Measurements from ENCODE around the gene RALGAPA2. TPM values are rescaled to one million over a fixed set of nuclear protein-coding genes. Genes with fewer than 3 reads are reported as not detected.

The RALGAPA2 gene
- total RNA-seq, 2 experiments from 2014 or later, result 20.2 to 26.4 TPM

DNA sequence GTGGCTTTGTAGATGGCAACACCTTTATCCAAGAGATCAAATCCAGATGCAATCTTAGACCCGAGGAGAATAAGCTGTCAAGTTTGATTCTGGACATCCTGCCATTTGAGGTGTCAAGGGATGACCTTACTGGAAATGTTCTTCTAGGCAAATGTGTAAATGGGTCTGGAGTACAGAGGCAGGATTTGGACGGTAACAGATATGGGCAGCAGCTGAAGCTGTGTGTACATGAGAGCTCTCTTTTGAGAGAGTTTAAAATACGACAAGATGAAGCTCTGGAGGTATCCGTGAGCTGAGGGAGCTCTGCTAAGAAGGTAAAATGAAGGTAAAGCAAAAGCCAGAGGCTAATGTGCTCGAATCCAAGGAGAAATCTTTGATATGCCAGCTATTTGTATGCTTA, 56.6 kb downstream of the RALGAPA2 start:
- Mint-ChIP-seq H3K4me1 (no peaks in the 10 kb centered on the region), H3K4me3 (no peak overlapping the region), H3K27ac (no peak overlapping the region), H3K27me3 (no peaks in the 10 kb centered on the region), H3K9me3 (ENCODE audit: low read depth) (no peaks in the 10 kb centered on the region), H3K36me3 (ENCODE audit: low read depth) (peaks cover 8% of the 10 kb centered on the region)
- ATAC-seq (no peak), DNase-seq (no peak)
- ChIA-PET POLR2A (no interaction called here), CTCF (interaction anchor here (1.3 kb wide), 1 partner anchor 9 kb away, joined by 3 read pairs; no protein-coding TSS in a partner anchor)
- intact Hi-C loops (cut with DNase I, micrococcal nuclease), result no loop called here

DNA sequence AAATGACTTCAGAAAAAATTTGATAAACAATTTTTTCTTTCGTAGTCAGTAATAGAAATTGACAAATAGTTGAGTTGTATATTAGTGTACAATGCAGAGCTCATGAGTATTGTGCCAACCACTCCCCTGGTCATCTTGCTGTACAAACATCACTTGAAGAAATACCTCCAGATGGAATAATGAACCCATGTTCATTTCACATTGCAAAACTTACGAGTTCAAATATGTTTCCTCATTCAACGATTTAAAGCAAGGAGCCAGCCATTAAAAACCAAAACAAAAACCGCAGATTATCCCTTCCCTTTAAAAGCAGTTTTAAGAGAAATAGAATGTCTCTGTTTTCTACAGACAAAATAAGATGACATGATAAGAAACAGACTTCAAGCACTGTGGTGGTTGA, 62.5 kb downstream of the RALGAPA2 start:
- no peaks in the 10 kb centered on the region for H3K27me3 Mint-ChIP-seq
- no peak for DNase-seq
- POLR2A ChIA-PET, result no interaction called here
- intact Hi-C loops (cut with DNase I, micrococcal nuclease), result no loop called here
- H3K9me3 Mint-ChIP-seq (ENCODE audit: low read depth), result no peaks in the 10 kb centered on the region
- H3K27ac Mint-ChIP-seq, result no peak overlapping the region
- H3K4me3 Mint-ChIP-seq, result no peak overlapping the region
- no peak for ATAC-seq
- no peaks in the 10 kb centered on the region for H3K4me1 Mint-ChIP-seq
- peaks cover 3% of the 10 kb centered on the region for H3K36me3 Mint-ChIP-seq (ENCODE audit: low read depth)
- CTCF ChIA-PET, result no interaction called here

DNA sequence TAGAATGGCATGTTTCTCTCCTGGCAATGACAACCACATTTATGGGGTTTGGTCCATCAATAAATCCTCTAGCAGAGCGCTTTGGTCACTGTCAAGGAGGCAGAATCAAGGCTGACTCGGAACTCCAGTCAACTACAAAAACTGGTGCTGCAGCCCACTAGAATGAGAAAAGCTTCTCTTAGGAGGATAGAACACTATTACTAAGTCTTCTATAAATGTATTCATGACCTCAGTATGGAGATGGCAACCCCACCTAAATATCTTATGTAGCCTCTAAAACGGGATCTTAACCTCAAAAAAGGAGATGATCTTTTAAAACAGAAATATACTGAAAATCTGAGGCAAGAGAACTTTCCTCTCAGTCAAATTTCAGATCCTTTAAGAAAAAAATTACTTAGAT, 68.5 kb downstream of the RALGAPA2 start:
- no peak for ATAC-seq
- peaks cover 12% of the 10 kb centered on the region for H3K36me3 Mint-ChIP-seq (ENCODE audit: low read depth)
- POLR2A ChIA-PET, result no interaction called here
- H3K4me1 Mint-ChIP-seq, result no peaks in the 10 kb centered on the region
- no peaks in the 10 kb centered on the region for H3K9me3 Mint-ChIP-seq (ENCODE audit: low read depth)
- CTCF ChIA-PET, result interaction anchor here (0.7 kb wide), 1 partner anchor 14 kb away, joined by 3 read pairs; no protein-coding TSS in a partner anchor
- no peak for DNase-seq
- no peak overlapping the region for H3K27ac Mint-ChIP-seq
- intact Hi-C loops (cut with DNase I, micrococcal nuclease), result no loop called here
- no peak overlapping the region for H3K4me3 Mint-ChIP-seq
- H3K27me3 Mint-ChIP-seq, result no peaks in the 10 kb centered on the region

DNA sequence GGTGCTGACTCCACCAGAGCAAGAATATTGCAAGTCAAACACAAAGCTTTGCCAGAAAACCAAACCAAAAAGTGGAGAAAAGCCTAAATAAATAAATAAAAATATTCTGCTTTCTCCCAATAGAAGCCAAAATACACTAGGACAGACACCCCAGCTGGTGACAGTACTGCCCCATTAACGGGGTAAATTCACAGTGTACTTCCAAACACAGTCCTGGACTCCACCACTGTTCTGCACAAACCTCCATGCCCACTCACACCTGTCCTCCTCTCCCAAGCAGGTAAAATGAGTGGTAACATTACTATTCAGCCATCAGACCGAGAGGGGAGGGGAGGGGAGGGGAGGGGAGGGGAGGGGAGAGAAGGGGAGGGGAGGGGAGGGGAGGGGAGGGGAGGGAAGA, 70.7 kb downstream of the RALGAPA2 start:
- CTCF ChIA-PET, result interaction anchor here (0.7 kb wide), 1 partner anchor 222 kb away, joined by 4 read pairs; no protein-coding TSS in a partner anchor
- Mint-ChIP-seq H3K4me1 (no peaks in the 10 kb centered on the region), H3K4me3 (no peak overlapping the region), H3K27me3 (no peaks in the 10 kb centered on the region), H3K27ac (no peak overlapping the region), H3K36me3 (ENCODE audit: low read depth) (peaks cover 18% of the 10 kb centered on the region), H3K9me3 (ENCODE audit: low read depth) (no peaks in the 10 kb centered on the region)
- no peak for ATAC-seq
- no peak for DNase-seq
- intact Hi-C loops (cut with DNase I, micrococcal nuclease), result no loop called here
- POLR2A ChIA-PET, result no interaction called here

DNA sequence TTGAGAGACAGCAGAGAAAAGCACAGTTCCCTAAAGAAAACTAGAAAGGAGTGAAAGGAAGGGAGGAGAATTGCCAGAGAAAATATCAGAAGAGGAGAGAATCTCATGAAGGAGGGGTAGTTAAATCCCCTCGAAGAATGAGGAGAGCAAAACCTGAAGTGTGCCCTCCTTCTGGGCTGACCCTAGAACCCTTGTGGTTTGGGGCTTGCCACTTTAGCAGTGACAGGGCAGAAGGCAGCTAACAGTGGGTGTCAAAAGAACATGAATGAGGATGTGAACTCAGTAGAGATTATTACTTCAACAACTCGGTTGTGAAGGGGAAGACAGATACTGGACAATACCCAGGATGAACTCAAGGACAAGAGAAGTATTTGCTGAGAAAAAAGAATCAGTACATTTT, 73.6 kb downstream of the RALGAPA2 start:
- intact Hi-C loops (cut with DNase I, micrococcal nuclease), result no loop called here
- Mint-ChIP-seq H3K4me3 (no peak overlapping the region), H3K4me1 (no peaks in the 10 kb centered on the region), H3K27me3 (no peaks in the 10 kb centered on the region), H3K36me3 (ENCODE audit: low read depth) (peaks cover 32% of the 10 kb centered on the region), H3K9me3 (ENCODE audit: low read depth) (no peaks in the 10 kb centered on the region), H3K27ac (no peak overlapping the region)
- ChIA-PET CTCF (no interaction called here), POLR2A (no interaction called here)
- DNase-seq (no peak), ATAC-seq (no peak)

DNA sequence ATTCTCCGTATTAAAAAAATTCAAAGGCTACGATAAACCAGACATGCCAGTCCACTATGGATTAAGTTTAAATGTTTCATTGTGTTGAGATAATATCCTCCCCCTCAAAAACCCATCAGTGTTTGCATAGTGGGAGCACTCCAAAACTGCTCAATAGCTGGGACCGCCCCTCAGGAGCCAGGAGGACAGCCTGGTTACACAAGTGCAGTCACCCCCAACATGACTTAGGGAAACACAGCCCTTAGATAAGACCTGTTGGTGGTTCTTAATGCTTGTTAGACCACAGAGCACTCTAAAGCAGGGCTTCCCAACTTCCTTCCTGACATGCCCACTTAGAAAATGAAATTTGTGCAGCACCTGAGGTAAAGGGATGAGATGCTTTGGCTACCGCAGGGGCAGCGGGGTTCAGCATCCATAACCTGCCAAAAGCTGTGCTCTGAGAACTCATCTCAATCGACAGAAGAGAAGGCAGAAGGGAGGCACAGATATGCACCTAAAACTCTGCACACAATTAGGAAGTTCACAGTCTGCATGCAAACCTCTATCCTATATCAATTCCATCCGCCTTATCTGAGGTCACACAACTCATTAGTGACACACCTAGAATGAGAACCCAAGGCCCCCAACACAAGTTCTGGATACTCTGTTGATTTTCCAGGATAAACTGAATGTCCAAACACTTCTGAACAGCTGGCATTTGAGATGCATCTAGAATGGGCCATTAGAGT, 74.3 kb downstream of the RALGAPA2 start:
- H3K27ac Mint-ChIP-seq, result no peak overlapping the region
- no peaks in the 10 kb centered on the region for H3K9me3 Mint-ChIP-seq (ENCODE audit: low read depth)
- no peaks in the 10 kb centered on the region for H3K4me1 Mint-ChIP-seq
- DNase-seq (no peak), ATAC-seq (no peak)
- intact Hi-C loops (cut with DNase I, micrococcal nuclease), result no loop called here
- H3K27me3 Mint-ChIP-seq, result no peaks in the 10 kb centered on the region
- peaks cover 36% of the 10 kb centered on the region for H3K36me3 Mint-ChIP-seq (ENCODE audit: low read depth)
- no peak overlapping the region for H3K4me3 Mint-ChIP-seq
- CTCF ChIA-PET, result no interaction called here
- POLR2A ChIA-PET, result no interaction called here

DNA sequence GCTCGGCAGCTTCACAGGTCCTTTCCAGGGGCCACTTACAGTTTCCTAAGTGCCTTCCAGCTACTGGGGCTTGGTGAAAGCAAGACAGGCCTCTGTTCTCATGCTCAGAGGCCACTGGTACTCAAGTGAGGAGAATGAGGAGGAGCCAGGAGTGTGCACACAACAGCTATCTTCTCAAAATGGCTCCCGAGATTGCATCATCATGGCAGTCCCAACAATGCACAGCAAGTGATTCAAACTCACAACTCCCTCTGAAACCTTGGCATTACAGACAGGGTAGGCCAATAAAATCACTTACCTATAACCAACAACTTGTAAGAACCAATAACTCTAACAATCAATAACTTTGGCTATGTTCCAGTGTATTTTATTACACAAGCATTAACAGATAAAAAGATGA, 77.4 kb downstream of the RALGAPA2 start:
- POLR2A ChIA-PET, result no interaction called here
- Mint-ChIP-seq H3K4me1 (no peaks in the 10 kb centered on the region), H3K9me3 (ENCODE audit: low read depth) (no peaks in the 10 kb centered on the region), H3K4me3 (no peak overlapping the region), H3K36me3 (ENCODE audit: low read depth) (peaks cover 31% of the 10 kb centered on the region), H3K27me3 (no peaks in the 10 kb centered on the region), H3K27ac (no peak overlapping the region)
- no peak for ATAC-seq
- no peak for DNase-seq
- CTCF ChIA-PET, result no interaction called here
- intact Hi-C loops (cut with DNase I, micrococcal nuclease), result no loop called here

DNA sequence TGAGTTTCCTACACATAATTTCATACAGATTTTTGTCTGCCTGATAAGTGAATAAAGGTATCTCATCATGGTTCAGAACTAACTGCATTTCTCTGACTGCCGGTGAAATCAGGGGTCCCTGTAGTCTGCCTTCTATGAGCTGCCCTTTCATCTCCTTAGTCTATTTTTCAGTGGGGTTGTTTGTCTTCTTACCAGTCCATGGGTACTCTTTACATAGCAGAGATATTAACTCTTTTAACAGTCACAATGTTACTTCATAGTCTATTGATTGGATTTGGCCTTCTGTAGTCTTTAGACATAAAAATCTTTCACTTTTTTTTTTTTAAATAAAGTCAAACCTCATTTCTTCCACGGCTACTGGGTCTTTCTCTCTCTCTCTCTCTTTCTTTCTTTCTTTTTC, 79.8 kb downstream of the RALGAPA2 start:
- no peak overlapping the region for H3K27ac Mint-ChIP-seq
- ChIA-PET POLR2A (no interaction called here), CTCF (no interaction called here)
- peaks cover 30% of the 10 kb centered on the region for H3K36me3 Mint-ChIP-seq (ENCODE audit: low read depth)
- H3K4me1 Mint-ChIP-seq, result no peaks in the 10 kb centered on the region
- no peaks in the 10 kb centered on the region for H3K9me3 Mint-ChIP-seq (ENCODE audit: low read depth)
- intact Hi-C loops (cut with DNase I, micrococcal nuclease), result no loop called here
- no peak for DNase-seq
- no peaks in the 10 kb centered on the region for H3K27me3 Mint-ChIP-seq
- no peak overlapping the region for H3K4me3 Mint-ChIP-seq
- no peak for ATAC-seq

DNA sequence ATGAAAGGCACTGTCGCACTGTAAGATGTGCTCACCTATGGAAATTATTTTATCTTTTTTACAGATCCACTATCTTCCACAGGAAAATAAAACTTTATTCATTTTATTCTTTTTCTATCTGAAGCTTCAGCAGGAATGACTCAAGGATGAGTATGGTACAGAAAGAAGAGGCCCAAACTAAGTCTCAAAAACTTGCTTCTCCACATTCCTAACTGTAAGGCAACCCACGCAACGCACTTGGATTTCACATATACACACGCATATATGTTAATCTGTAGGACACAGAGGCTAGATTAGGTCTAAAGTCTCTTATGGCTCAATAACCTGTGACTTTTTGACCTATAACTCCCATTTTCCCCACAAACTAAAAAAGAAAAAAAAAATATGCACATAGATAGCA, 81.9 kb downstream of the RALGAPA2 start:
- Mint-ChIP-seq H3K36me3 (ENCODE audit: low read depth) (peaks cover 33% of the 10 kb centered on the region), H3K27ac (no peak overlapping the region), H3K4me1 (no peaks in the 10 kb centered on the region), H3K4me3 (no peak overlapping the region), H3K9me3 (ENCODE audit: low read depth) (no peaks in the 10 kb centered on the region), H3K27me3 (no peaks in the 10 kb centered on the region)
- ATAC-seq (no peak), DNase-seq (no peak)
- CTCF ChIA-PET, result no interaction called here
- POLR2A ChIA-PET, result no interaction called here
- intact Hi-C loops (cut with DNase I, micrococcal nuclease), result no loop called here

DNA sequence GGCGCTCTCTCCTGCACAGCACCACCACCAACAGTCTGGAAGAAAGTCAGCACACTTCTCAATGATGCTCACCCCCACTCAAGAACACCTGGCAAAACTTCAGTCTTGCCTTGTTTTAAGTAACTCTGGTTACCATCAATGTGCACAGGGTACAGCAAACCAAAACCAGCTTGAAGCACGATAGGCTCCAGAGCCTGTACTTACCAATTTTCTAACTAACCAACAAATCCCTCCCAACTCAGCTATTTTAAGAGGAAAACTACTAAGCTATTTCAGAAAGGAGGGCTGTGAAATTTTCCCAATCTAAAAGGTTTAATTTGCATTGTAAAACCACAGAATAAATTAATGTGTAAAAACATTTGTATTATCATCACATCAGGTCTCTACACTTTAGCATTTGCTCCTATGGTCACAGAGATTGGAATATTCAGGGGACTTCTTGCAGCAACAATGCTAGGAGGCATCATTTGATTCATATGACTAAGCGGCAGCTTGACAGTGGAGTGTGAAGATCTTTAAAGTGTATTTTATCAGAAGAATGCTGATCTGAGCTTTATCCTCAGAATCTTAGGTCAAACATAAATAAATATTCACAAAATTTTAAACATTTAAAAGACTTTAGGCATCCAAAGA, 82.8 kb downstream of the RALGAPA2 start:
- H3K36me3 Mint-ChIP-seq (ENCODE audit: low read depth), result peaks cover 27% of the 10 kb centered on the region
- H3K27me3 Mint-ChIP-seq, result no peaks in the 10 kb centered on the region
- H3K27ac Mint-ChIP-seq, result no peak overlapping the region
- CTCF ChIA-PET, result no interaction called here
- no peak overlapping the region for H3K4me3 Mint-ChIP-seq
- intact Hi-C loops (cut with DNase I, micrococcal nuclease), result no loop called here
- H3K9me3 Mint-ChIP-seq (ENCODE audit: low read depth), result no peaks in the 10 kb centered on the region
- ATAC-seq (no peak), DNase-seq (no peak)
- POLR2A ChIA-PET, result no interaction called here
- no peaks in the 10 kb centered on the region for H3K4me1 Mint-ChIP-seq

DNA sequence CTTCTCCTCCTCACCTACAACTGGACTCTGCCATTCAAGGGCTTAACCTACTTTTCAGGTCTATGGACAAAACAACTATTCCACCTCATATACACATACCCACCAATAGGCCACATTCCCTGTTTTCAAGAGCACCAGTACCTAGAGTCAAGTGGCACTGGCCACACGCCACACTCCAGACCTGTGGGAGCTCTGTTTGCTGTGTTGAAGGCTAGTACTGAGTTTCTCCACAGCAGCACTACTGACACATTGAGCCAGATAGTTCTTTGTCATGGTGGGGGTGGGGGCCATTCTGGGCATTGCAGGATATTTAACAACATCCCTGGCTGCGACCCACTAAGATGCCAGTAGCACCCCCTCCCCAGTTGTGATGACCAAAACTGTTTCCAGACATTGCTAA, 84.1 kb downstream of the RALGAPA2 start:
- no peak overlapping the region for H3K4me3 Mint-ChIP-seq
- ChIA-PET CTCF (no interaction called here), POLR2A (no interaction called here)
- no peaks in the 10 kb centered on the region for H3K9me3 Mint-ChIP-seq (ENCODE audit: low read depth)
- intact Hi-C loops (cut with DNase I, micrococcal nuclease), result no loop called here
- DNase-seq, result no peak
- no peak overlapping the region for H3K27ac Mint-ChIP-seq
- no peaks in the 10 kb centered on the region for H3K27me3 Mint-ChIP-seq
- H3K4me1 Mint-ChIP-seq, result no peaks in the 10 kb centered on the region
- H3K36me3 Mint-ChIP-seq (ENCODE audit: low read depth), result peaks cover 17% of the 10 kb centered on the region
- ATAC-seq, result no peak

DNA sequence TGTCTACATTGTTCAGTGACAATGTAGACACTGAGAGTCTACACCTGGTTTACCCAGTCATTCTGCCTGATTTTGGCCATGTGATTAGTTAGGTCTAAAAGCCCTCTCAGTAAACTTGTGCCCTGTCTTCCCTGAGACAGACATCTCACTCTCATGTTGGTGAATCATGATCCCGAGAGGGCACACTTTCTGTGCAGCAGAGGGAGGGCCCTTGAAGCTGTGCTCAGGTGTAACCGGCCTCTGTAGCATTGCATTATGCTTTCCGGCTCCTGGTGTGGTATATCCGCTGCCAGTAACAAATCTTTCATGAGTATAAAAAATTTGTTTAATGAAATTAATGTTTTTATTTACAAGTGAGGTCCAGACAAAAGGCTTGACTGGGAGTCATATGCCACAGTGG, 85.0 kb downstream of the RALGAPA2 start:
- POLR2A ChIA-PET, result no interaction called here
- CTCF ChIA-PET, result no interaction called here
- peaks cover 15% of the 10 kb centered on the region for H3K36me3 Mint-ChIP-seq (ENCODE audit: low read depth)
- intact Hi-C loops (cut with DNase I, micrococcal nuclease), result no loop called here
- no peaks in the 10 kb centered on the region for H3K4me1 Mint-ChIP-seq
- no peaks in the 10 kb centered on the region for H3K9me3 Mint-ChIP-seq (ENCODE audit: low read depth)
- DNase-seq (no peak), ATAC-seq (no peak)
- no peak overlapping the region for H3K27ac Mint-ChIP-seq
- no peaks in the 10 kb centered on the region for H3K27me3 Mint-ChIP-seq
- H3K4me3 Mint-ChIP-seq, result no peak overlapping the region

Measured in activated CD4-positive, alpha-beta T cell treated with anti-CD3 and anti-CD28 coated beads for 36 hours (primary cell).